ENCODE data around the gene TMEM190.

Gene TMEM190

DNA sequence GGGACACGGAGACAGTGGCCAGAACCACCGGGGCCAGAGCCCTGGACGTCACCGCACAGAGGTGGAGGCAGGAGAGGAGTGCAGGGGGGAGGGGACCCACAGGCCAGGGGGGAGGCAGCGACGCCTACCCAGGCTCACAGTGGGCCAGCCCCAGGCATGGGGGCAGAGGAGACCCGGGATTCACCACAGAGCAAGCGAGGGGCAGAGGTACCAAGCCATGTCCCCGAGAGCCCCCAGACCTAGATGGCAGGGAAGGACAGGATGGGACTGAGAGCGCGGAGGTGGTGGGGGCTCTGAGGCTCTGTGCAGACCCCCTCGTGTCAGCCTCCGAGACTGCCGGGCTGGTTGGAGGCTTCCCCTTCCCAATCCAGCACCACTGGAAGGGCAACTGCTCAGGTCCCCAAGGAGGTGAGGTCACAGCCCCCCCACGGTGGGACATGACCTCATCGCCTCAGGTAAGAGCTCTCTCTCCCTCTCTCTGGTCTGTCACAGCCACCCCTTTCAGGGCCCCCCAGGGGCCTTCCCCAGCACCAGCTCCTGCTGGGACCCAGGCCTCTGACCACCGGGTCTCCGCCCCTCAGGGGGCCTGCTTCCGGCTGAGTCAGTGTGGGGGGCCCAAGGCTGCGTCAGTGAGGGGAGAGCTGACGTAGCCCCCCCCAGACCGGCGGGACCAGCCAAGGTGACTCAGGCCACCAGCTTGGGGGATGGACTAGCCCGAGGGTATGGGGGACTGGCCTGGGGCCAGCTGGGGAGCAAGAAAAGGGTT, 4.1 kb upstream of the TMEM190 start:
- no peak for DNase-seq (ENCODE audit: low read depth)

DNA sequence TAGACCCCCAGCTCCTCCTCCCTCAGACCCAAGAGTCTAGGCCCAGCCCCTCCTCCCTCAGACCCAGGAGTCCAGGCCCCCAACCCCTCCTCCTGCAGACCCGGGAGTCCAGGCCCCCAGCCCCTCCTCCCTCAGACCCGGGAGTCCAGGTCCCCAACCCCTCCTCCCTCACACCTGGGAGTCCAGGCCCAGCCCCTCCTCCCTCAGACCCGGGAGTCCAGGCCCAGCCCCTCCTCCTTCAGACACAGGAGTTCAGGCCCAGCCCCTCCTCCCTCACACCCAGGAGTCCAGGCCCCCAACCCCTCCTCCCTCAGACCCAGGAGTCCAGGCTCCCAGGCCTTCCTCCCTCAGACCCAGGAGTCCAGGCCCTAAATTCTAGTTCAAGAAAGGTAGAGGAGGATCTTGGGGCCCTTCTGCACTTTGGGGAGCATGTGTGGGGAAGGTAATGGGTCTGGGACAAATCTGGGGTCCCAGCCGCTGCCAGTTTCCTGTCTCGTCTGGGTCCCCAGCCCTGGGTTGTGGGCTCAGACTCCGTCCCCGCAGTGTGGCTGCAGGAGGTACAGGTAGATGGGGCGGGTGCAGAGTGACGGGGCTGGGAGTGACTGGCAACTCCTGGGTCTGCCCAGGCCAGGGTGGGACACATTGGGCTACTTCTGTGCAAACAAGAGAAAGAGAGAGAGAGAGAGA, 3.2 kb upstream of the TMEM190 start:
- no peak for DNase-seq (ENCODE audit: low read depth)

GRCh38 chr19:55373993-55374757, 2.5 kb upstream of the TMEM190 start:
- DNase-seq (ENCODE audit: low read depth) = no peak

DNA sequence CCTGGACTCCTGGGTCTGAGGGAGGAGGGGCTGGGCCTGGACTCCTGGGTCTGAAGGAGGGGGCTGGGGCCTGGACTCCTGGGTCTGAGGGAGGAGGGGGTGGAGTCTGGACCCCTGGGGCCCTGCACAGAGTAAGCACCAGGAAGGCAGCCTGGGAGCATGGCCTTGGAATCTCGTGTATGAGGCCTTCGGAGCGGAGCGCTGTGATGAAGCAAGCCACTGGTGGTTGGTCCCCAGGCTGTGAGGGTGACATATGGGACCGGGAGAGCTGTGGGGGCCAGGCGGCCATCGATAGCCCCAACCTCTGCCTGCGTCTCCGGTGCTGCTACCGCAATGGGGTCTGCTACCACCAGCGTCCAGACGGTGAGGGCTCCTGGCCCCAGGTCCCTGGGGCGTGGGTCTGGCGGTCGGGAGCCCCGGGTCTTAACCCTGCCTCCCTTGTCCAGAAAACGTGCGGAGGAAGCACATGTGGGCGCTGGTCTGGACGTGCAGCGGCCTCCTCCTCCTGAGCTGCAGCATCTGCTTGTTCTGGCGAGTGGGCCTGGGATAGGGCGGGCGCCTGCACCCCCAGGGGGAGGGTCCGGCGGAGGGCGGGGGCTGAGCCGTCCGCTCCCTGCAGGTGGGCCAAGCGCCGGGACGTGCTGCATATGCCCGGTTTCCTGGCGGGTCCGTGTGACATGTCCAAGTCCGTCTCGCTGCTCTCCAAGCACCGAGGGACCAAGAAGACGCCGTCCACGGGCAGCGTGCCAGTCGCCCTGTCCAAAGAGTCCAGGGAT, 918 bp downstream of the TMEM190 start:
- DNase-seq (ENCODE audit: low read depth) = no peak

- DNase-seq (ENCODE audit: low read depth) = no peak
Measured at GRCh38 chr19:55379174-55379573, 2.5 kb downstream of the TMEM190 start.

DNA sequence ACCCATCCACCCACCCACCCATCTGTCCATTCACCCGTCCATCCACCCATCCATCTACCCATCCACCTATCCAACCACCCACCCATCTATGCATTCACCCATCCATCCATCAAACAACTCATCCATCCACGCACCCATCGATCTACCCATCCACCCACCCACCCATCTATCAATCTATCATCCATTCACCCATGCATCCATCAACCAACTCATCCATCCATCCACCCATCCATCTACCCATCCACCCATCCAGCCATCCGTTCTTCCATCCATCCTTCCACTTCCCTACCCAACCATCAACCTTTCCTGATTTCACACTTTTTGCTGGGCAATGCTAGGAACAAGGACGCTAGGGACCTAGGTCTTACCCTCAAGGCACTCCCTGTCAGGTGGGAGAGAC, 5.4 kb downstream of the TMEM190 start:
- DNase-seq (ENCODE audit: low read depth) = no peak

DNA sequence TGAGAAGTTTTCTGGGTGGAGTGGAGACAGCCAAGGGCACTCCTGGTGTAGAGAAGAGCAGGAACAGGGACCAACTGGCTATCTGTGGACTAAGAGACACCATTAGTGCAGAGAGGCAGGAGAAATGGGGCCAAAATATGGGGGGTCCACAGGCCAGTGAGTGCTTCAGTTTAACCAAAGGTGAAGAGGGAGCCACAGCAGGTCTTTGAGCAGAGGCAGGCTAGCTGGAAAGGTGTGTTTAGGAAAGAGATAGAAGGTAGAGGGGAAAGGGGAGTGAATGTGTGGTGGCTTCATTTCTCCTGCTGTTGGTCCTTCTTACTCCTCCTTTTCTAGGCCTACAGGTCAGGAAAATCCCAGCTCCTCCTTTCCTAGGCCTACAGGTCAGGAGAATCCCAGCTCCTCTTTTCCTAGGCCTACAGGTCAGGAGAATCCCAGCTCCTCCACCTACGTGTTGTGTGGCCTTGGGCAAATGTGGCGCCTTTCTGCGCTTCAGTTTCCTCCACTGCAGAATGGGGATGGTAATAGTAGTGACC, 6.0 kb downstream of the TMEM190 start:
- no peak for DNase-seq (ENCODE audit: low read depth)

DNA sequence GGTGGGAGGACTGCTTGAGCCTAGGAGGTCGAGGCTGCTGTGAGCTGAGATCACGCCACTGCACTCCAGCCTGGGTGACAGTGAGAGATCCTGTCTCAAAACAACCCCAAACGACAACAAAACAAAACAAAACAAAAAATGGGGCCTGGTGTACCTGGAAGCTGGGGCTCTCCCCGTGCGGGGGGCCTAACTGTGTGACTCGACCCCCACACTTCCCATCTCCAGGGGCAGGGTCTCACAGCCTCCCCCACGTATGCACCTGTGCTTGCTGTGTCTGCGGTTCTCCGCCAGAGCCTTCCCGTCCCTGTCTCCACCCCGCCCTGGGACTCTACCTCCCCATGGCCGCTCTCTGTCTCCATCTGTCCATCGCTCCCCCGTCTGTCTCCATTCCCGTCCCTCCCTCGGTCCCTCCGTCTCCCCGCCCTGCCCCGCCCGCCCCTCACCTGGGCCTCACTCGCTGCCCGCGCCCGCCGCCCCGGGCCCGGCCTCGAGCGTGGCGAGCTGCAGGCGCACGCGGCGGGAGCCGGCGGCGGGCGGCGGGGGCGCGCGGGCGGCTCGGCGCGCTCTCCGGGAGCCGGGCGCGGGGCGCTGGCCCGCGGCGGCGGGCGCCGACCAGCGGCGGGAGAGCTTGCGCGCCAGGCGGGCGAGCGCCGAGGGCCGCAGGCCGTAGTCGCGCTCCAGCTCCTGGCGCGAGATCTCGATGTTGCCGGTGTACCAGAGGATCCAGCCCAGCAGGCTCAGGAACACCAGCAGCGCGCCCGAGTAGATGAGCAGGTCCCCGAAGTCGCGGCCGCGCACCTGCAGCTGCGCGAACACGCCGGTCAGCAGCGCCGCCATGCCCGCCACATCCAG, 6.9 kb downstream of the TMEM190 start:
- DNase-seq (ENCODE audit: low read depth) = peak; percentile 31

GRCh38 chr19:55384131-55384919, 7.7 kb downstream of the TMEM190 start, which contains the start of gene TMEM238:
Gene TMEM238 (minus strand): TSS chr19:55384292. CDS start chr19:55384259, 33 bp downstream.
- no peak for DNase-seq (ENCODE audit: low read depth)

GRCh38 chr19:55384920-55385723, 8.5 kb downstream of the TMEM190 start:
- DNase-seq (ENCODE audit: low read depth) = peak; percentile 95

- DNase-seq (ENCODE audit: low read depth) = peak; percentile 96
Measured at GRCh38 chr19:55385724-55386492, 9.3 kb downstream of the TMEM190 start, which contains the start of gene RPL28. Gene RPL28 (plus strand): TSS chr19:55385932. CDS start chr19:55386358, 426 bp downstream.

DNA sequence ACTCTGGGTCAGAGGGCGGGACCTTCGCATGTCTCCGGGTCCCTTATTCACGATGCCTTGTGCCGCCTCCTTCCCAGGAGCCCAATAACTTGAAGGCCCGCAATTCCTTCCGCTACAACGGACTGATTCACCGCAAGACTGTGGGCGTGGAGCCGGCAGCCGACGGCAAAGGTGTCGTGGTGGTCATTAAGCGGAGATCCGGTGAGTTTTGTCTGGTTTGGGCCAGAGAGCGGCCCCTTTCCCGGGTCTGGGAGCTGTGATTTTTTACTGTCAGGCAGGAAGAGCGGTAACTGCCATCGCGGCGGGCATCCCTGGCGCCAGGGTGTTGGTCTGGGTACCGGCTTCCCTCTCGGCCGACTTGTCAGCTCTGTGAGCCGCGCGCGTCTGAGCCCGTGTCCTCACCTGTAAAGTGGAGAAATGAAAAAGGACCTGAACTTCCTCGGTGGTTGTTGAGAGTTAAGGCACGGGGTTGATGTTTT, 9.9 kb downstream of the TMEM190 start:
- no peak for DNase-seq (ENCODE audit: low read depth)

DNA sequence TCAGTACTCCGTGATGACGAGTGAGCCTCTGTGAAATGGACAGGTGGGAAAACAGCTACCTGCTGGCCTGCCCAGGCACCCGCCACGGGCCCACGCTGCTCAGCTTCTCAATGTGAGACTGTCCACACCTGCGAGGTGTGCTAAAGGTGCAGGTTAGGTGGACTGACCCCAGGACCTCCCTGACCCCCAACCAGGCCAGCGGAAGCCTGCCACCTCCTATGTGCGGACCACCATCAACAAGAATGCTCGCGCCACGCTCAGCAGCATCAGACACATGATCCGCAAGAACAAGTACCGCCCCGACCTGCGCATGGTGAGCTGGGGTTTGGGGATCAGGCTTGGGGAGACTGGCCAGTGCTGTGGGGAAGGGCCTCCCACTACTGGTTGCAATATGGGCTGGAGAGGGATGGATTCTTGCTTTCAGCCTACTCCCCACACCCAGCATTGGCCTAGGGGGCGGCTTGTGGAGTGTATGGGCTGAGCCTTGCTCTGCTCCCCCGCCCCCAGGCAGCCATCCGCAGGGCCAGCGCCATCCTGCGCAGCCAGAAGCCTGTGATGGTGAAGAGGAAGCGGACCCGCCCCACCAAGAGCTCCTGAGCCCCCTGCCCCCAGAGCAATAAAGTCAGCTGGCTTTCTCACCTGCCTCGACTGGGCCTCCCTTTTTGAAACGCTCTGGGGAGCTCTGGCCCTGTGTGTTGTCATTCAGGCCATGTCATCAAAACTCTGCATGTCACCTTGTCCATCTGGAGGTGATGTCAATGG, 11.3 kb downstream of the TMEM190 start:
- no peak for DNase-seq (ENCODE audit: low read depth)

GRCh38 chr19:55389386-55390317, 13.0 kb downstream of the TMEM190 start:
- no peak for DNase-seq (ENCODE audit: low read depth)

DNA sequence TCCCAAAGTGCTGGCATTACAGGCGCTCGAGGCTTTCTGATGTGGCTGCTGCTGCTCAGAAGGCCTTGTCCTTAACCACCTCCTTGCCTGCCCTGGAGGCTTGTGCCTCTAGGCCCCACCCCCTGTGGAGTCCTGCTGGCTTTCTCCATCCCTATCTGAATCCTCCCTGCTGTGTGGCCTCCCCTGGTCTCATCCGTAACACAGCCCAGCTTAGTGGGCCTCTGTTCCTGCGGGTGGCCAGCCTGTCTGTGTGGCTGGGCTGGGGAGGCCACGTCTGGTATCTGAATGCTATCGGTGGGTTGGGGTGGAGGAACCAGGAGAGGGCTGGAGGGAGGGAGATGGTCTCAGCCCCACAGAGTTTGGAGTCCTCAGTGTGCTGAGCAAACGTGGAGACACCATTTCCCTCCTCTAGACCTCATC, 13.8 kb downstream of the TMEM190 start:
- DNase-seq (ENCODE audit: low read depth) = no peak

GRCh38 chr19:55391191-55391670, 14.6 kb downstream of the TMEM190 start:
- DNase-seq (ENCODE audit: low read depth) = no peak

All from fibroblast of the conjunctiva (primary cell).